Panc1 (cell line): Measurements from ENCODE around the gene MMP19.
"Not testable (repeated sequence)": the region's sequence is repeated elsewhere in the genome, so short reads cannot be mapped to it uniquely, and the experiment has no call there.

Experiments
- POLR2AphosphoS5 ChIP-seq: IDR thresholded peaks from 2 replicates; pipeline ENCODE4 v1.6.1; 2012; ENCODE audit warnings: mild to moderate bottlenecking, low read depth, low read length, moderate library complexity
- TF ChIP-seq, protein P1 (sequence below): fragments of 450-650 bp; IDR thresholded peaks from 2 replicates; pipeline ENCODE4 v1.5.1; 2017; ENCODE audit warnings: mild to moderate bottlenecking

DNA sequence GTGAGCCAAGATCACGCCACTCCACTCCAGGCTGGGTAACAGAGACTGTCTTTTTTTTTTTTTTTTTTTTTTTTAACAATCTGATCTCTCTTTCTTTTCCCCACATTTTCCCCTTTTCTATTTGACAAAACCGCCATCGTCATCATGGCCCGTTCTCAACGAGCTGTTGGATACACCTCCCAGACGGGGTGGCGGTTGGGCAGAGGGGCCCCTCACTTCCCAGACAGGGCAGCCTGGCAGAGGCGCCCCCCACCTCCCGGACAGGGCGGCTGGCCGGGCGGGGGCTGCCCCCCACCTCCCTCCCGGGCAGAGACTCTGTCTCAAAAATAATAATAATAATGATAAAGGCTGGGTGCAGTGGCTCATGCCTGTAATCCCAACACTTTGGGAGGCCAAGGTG lies 20.2 kb upstream of the MMP19 start:
- TF ChIP-seq, protein P1, sequence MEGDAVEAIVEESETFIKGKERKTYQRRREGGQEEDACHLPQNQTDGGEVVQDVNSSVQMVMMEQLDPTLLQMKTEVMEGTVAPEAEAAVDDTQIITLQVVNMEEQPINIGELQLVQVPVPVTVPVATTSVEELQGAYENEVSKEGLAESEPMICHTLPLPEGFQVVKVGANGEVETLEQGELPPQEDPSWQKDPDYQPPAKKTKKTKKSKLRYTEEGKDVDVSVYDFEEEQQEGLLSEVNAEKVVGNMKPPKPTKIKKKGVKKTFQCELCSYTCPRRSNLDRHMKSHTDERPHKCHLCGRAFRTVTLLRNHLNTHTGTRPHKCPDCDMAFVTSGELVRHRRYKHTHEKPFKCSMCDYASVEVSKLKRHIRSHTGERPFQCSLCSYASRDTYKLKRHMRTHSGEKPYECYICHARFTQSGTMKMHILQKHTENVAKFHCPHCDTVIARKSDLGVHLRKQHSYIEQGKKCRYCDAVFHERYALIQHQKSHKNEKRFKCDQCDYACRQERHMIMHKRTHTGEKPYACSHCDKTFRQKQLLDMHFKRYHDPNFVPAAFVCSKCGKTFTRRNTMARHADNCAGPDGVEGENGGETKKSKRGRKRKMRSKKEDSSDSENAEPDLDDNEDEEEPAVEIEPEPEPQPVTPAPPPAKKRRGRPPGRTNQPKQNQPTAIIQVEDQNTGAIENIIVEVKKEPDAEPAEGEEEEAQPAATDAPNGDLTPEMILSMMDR: not testable (repeated sequence)
- TF ChIP-seq POLR2AphosphoS5: not testable (repeated sequence)
